ENCODE data around the gene ACD.

The ACD gene

DNA sequence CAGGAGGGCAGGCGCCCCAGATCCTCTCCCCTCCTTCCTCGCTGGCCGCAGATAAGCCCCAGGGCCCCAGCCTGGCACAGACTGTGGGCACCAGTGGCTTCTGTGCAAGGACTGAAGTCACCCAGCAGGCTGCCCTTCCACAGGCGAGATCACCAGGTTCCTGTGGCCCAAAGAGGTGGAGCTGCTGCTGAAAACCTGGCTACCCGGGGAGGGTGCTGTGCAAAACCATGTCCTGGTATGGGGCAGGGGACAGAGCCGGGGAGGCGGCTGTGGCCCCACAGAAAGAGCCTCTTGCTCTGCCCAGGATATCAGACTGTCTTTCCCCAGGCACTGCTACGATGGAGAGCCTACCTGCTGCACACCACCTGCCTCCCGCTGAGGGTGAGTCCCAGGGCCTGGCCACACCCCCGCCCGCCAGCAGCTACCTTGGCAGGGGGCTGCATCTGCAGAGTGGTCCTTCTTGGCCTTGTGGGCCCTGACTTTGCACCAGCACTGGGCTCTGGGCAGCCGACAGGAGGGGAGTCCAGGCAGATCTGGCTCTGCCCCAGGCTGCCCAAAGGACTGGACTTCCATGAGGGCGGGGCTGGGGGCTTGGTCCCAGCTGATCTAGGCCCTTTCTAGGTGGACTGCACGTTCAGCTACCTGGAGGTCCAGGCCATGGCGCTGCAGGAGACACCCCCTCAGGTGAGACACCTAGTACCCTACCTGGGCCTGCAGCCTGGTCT, 14.5 kb downstream of the ACD start:
- DNase-seq = no peak

DNA sequence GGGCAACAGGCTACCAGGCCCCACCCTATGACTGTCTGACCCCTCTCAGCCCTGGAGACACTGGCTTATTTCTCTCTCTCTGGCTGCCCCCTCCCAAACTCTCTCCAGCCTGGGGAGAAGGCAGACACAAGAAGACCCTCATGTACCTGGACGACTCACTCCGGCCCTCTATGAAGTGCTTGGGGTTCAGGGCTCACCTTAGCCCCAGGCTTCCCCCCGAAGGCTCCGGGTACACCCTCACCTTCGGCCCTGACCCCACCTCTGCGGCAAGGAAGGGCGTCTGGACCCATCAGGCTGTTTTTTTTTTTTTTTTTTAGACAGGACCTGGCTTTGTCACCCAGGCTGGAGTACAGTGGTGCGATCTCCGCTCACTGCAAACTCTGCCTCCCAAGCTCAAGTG, 16.0 kb downstream of the ACD start:
- no peak for DNase-seq

DNA sequence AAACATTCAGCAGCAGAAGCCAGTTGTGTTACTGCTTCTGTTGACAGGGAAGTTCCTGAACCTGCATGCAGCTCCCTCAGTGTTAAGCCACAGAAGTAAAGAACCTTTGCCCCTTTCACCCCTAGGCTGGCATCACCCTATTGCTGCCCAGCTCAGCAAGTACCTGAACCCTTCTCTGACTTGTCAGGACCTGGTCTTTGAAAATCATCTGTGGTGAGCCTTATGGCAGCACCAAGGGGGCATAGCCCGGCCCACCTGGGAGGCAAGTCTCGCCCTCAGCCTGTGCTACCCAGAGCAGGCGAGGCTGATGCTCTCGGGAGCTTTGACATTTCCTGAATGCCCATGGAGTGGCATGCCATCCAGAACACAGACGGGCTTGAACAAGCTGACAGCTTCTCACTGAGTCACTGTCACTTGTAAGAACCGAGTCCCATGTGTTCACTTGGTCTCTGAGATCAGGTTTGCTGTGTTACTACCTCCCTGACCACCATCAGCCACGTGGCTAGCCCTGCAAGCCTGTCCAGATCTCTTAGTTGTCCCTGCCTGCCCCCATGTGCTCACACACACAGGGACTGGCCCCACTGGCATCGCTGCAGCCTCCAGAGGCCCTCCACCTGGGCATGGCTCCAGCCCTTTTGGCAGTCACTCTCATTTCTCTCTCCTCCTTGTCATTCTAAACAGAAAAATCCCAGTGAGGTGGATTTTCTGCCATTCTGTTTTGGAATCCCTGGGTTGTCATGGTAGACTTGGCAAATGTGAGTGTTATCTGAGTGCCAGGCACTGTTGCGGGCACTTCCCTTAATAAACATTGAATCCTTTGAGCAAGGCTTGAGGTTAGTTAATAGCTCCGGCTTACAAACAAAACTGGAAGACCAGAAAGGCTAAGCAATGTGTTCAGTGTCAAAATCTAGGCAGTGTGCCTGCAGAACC, 18.0 kb downstream of the ACD start:
- DNase-seq = no peak

DNA sequence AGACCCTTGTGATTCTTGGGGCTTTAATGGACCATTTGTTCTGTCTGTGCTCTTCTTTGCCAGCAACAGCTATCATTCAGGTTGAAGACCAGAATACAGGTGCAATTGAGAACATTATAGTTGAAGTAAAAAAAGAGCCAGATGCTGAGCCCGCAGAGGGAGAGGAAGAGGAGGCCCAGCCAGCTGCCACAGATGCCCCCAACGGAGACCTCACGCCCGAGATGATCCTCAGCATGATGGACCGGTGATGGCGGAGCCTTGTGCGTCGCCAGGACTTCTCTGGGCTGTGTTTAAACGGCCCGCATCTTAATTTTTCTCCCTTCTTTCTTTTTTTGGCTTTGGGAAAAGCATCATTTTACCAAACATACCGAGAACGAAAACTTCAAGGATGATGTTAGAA, 22.4 kb downstream of the ACD start:
- DNase-seq = no peak

DNA sequence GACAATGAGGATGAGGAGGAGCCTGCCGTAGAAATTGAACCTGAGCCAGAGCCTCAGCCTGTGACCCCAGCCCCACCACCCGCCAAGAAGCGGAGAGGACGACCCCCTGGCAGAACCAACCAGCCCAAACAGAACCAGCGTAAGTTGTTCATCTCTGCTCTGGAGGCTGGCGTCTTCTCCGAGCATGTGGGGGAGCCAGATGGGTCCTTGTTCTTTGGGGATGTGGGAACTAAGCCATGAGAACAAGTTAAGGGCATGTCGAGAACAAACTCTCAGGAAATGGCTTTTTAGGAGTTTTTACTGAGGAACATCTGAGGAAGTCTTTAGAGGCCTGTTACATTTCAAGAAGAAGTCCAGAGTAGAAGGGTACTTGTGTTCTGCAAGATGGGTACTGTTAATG, 23.3 kb downstream of the ACD start:
- DNase-seq = no peak

DNA sequence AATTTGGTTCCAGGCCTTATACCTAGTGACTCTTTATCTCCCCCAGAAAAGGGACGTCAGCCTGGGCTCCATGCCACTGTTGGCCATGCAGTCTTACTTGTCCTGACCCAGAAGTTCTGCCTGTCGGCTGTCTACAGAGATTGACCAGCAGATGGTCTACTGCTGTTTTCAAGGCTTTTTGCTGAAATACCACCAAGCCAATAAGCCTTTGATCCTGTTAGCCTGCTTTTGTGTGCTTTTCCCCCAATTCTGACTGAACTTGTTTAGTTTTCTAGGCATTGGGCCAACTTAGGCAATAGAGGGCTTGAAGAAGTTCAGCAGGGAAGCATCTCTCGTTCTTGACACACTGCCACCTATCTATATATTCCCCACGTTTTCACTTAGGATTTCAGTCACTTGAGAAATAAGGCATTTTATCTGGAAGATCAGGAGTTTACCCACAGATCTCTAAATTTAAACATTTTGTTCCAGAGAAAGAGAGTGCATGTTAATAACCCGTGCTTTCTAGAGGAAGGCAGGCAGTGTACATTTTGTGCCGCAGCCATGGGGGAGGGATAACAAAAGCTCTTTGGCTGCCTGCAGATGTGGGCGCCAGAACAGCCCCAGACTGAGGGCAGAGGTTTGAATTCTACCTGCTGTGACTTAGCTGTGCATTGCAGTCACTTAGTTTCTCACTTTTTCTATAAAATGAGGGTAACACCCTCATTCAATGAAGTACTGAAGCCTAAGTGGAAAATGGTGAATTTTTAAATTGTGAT, 27.5 kb downstream of the ACD start:
- no peak for DNase-seq

DNA sequence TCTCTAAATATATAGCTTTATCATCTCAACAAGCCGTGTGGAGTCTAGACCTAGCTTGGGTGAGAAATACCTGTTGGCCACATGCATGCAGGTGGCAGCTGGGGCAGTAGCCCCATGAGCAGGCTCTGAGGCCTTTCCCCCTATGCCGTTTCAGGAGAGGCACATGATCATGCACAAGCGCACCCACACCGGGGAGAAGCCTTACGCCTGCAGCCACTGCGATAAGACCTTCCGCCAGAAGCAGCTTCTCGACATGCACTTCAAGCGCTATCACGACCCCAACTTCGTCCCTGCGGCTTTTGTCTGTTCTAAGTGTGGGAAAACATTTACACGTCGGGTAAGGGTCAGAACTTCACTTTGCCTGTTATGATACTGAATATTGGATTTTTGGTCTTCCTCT, 31.8 kb downstream of the ACD start:
- no peak for DNase-seq

DNA sequence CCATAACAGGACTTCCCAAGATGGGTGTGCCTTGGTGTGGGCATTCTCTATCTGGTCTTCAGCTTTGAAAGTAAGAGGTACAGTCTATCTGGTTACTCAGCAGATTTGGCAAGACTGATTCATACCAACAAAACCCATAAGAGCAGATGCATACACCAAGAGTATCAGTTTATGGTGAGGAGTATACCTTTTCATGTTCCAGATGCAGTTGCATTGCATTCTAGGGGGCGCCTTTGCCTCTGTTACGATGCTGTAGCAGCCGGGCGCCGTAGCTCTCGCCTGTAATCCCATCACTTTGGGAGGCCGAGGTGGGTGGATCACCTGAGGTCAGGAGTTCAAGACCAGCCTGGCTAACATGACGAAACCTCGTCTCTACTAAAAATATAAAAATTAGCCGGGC, 46.3 kb downstream of the ACD start:
- DNase-seq = no peak

DNA sequence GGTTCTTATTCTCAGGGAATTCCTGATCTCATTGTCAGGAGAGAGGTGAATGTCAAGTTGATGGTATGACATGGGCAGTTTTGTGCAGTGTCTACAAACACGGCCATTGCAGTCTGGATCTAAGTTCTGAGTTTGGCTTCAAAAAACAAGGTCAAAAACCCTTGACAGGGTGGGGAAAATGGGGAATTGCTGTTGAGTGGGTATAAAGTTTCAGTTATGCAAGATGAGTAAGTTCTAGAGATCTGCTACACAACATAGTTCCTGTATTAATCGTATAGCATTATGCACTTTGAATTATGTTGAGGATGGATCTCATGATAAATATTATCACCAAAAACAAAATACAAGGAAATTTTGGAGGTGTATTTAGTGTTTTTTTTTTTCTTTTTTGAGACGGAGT, 51.7 kb downstream of the ACD start:
- no peak for DNase-seq
